Left renal cortex interstitium (tissue), 4 donors: ENCODE data around the gene SIRT5. TPM values are rescaled to one million over a fixed set of nuclear protein-coding genes. Genes with fewer than 3 reads are reported as not detected.

Experiments
- DNase-seq, 4 donors: peaks; one replicate each; pipeline ENCODE4 v3.0.0-alpha.2; 2013; ENCODE audit warnings: low read depth in 4 of 4, low spot score in 2 of 4, missing footprints in 1 of 4
- polyA plus RNA-seq, 4 donors: library from polyadenylated mRNA; unstranded; fragments of 120-200 nt; gene quantifications; one replicate each; pipeline ENCODE4 v1.2.1, GENCODE V29; 2013; ENCODE audit not compliant: insufficient read length in 4 of 4

Gene SIRT5
- polyA plus RNA-seq, 4 donors, result 17.2 to 24.7 (median 21.7) TPM

DNA sequence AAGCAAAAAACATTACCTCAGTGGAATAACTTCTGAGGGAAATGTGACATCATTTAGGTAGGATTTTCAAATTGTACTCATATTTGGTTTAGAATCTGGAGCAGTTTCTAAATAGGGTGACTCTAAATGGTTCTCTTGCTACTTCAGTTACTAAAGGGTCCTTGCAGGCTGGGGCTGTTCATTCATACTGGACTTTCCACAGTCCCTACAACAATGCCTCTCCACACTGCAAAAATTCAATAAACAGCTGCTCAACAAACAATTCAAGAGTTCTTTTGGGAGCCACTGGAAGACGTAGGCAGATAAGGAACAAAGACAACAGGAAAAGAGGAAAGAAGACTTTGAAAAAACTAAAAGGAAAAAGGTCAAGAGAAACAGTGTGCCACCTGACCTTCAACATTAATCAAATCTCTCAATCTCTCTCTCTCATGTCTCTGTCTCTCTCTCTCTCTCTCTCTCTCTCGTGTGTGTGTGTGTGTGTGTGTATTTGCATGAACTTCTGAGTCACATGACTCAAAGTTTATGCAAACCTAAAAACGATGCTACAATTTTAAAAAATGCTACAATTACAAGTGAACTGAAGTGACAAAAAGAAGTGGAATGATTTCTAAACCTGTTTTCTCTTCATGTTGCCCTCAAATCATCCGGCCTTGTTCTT is 55.2 kb downstream of the SIRT5 start:
- no peak for DNase-seq

DNA sequence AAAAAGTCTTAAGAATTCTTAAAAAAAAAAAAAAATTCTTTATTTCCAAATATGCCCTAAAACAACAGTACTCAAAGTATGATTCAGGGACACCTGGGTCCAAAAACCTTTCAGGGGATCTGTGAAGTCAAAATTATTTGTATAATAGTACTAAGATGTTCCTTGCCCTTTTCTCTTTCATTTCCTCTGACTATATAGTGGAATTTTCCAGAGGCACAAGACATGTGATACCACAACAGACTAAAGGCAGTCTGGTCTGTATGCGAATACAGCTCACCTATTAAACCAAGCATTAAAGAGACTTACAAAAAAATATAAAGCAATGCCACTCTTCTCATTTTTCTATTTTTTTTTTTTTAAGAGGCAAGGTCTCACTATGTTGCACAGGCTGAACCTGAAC is 56.1 kb downstream of the SIRT5 start:
- no peak for DNase-seq

DNA sequence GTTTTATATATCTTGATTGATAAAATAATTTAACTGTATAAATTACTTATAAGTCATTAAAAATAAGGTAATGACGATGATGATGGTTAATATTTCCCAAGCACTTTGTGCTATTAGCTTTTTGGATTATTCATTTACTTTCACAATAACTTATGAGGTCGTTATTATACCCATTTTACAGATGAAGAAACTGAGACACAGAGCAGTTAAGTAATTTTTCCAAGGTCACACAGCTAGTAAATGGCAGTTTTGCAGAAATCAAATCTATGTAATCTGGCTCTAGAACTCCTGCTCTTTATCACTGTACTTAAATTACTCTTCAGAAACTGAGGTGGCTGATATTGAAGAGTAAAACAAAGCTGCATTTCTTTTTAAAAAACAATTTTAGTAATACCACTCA is 58.9 kb downstream of the SIRT5 start:
- no peak for DNase-seq

DNA sequence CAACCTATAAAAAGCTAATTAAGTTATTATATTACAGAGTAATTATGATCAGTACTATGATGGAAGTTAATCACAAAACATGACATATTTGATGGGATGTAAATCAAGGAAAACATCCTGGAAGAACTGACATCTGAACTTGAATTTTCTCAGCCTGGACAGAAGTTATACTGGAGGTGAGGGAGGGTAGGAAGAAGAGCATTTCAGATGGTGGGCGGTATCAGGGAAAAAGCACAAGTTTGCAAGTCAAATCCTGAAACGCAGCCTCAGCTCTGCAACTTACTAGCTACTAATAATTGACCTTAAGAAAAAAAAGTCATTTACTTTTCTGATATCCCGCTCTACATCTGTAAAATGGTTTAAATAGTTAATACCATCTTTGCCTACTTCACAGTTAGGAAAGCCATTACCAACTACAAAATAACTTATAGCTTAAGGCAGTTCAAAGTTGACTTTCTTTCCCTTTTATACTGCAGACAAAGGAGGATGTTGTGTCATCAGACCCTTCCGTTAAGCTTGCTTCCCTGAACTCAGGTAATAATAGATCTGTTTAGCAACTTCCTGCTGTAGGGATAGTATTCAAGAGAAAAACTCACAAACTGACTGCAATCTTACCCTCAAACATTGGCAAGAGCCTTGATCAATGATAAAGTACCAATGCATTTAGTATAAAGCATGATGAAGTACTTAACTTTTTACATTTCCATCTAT is 61.7 kb downstream of the SIRT5 start:
- no peak for DNase-seq

DNA sequence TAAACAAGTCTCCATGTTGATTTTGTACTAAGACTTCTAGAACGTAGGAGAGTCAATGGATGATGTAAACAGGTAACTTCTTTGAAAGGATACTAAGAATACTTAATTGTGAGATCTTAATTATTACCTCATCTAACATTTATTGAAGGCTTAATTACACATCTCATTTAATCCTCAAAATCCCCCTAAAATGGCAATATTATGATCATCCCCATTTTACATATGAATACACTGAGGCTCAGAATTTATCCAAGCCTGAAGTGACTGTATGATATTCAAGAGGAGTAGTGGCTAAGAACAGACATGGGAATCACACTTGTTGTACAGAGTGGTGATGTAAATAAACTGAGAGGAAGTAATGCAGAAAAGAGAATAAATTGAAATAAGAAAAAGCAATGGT is 63.6 kb downstream of the SIRT5 start:
- no peak for DNase-seq

DNA sequence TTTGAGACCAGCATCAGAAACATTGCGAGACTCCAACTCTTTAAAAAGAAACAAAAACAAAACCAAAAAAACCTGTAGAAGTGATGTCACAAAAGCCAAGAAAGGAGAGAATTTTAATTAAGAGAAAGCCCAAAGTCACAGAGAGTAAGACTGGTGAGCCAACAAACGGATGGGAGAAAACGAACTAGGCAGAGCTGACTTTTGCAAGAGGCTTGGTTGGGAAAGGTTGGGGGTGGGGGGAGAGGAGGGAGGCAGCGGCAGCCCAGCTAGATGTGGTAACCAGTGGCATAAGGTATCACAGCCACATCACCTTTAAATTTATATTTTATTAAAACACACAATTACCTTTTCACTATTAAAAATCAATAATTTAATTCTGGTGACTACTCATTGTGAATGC is 64.2 kb downstream of the SIRT5 start:
- no peak for DNase-seq

DNA sequence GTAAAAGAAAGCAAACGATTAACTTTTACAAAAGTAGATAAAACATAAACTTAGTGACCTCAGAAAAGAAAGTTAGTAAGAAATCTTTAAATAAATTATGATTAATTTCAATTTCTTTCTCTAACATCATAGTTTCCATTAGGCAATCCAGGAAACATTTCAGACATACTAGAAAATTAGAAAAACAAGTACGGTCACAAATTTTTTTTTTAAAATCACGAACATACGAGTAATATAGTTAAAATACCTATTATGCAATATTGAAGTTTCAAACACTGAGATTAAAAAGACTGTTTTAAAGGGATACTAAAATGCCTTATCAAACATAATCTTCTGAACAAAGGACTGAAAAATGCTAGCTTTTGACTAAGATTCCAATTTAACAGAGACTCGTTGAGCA is 66.9 kb downstream of the SIRT5 start:
- DNase-seq, result no peak

DNA sequence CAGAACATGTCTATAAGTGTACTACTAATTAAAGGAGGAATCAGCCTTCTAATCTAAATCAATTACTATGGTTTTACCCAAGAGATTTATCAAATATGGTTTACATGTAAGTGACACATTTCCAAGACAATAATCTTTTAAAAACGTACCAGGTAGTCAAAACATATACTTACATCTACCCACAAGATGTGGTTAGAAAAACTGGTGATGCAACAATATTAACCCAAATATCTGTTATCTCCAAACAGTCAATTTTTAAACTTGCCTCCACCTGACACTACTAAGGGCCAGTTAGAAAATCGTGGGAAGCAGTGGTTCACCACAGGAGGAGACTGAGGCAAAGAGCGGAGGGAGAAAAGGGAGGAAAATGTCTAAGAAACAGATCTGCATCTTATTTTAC is 68.7 kb downstream of the SIRT5 start:
- DNase-seq, result no peak

DNA sequence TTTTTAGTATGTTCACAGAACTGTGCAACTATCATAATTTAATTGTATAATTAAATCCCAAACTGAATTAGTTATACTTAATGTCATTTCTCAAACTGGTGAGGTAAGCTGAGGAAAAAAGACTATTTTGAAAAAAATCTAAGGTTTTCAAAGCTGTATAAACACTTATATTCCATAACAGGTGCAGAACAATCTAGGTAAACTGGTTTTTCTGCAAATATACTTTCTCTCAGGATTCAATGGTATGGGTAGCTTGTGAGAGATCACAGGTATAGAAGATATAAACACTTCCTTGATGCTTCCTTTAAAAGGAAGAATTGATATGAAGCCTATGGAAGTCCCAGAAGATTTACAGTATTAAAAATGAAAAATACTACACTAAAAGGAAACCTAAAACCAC is 74.4 kb downstream of the SIRT5 start:
- DNase-seq, result no peak

DNA sequence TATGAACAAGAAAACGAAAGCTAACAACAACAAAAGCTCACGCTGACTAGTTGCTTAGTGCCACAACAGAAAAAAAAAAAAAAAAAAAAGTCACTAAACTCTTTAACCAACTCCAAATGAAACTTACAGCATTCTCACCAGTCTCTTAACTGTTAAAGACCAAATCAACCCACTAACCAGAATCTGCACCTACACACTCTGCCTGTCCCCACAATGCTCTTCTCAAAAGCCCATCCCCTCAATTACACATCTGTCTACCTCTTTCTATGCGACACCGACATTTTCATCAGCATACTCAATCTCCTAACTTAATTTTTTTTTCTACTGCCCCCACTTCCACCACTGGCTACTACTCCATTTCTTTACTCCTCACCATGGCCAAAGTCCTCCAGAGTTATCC is 75.0 kb downstream of the SIRT5 start:
- DNase-seq, result no peak

DNA sequence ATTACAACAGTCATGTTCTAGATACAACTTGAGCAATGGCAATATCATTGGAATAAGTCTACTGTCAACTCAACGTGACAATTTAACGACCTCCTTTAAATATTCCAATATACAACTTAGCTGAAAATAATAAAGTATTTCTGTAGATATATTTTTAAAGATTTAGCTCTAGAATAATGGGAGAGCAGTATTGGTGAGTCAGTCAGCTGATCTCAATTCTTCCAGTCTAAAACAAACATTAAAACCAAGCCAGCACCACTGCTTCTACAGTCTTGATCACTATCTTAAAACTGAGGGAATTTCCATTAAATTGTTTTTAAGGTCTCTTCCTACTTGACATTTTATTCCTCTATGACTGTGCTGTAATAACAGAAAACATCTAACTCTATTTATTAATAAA is 78.9 kb downstream of the SIRT5 start:
- DNase-seq, result no peak

DNA sequence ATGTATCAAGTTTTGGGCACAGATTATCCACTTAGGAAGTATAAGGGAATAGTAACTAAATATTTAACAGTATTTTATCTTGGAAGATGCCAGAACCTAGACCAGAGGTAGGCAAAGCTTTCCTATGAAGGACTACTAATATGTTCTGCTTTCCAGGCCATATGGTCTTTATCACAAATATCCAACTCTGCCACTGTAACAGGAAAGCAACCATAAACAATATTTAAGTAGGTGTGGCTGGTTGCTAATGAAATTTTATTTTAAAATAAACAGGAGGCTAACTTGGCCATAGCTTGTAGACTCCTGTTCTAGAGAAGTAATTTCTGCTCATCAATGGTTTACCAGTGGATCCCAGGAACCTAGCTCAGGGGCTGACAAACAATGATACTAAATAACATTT is 80.1 kb downstream of the SIRT5 start:
- no peak for DNase-seq

DNA sequence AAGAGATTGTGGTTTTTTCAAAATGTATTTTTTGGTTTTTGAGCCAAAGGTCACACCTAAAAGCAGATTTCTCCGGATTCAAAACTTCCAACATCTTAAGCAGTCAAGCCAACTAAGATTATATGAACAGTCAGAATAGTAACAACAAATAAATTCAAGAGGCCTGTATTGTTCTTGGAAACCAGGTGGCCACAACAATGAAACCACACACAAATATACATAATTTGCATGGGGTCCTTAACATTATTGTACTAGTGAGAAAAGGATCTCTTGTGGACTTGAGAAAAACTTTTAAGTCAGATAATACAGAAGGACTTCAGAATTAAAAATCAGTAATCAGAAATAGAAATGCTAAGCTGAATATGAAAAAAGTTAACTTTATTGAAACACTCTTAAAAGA is 81.3 kb downstream of the SIRT5 start:
- DNase-seq, result no peak

DNA sequence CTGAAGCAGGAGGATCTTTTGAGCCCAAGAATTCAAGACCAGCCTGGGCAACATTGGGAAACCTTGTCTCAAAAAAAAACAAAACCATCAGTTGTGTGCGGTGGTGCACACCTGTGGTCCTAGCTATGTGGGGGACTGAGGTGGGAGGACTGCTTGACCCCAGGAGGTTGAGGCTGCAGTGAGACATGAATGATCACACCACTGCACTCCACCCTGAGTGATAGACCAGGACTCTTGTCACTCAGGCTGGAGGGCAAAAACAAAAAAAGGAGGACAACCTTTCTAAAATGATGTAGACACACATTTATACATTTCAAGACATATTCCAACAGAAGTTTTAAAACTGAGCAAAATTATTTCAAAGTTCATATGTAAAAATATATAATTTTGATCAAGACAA is 85.9 kb downstream of the SIRT5 start:
- DNase-seq, result no peak

DNA sequence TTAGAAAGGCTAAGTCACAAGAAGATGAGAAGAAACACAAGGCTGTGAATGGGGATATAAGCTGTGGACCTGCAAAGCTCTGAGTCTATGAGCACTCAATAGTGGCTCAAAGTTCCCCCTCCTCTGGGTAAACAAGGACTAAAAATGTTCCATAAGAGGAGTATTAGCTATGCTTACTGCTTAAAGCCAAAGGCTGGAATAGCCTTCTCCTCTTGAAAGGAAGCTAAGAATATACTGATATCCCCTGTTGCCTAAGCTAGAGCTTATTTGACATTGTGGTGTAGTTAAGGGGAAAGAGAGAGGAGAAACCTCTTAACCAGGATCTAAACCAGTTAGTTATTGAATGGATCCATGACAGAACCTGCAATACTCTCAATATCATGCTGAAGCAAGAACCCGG is 86.5 kb downstream of the SIRT5 start:
- DNase-seq, result no peak

DNA sequence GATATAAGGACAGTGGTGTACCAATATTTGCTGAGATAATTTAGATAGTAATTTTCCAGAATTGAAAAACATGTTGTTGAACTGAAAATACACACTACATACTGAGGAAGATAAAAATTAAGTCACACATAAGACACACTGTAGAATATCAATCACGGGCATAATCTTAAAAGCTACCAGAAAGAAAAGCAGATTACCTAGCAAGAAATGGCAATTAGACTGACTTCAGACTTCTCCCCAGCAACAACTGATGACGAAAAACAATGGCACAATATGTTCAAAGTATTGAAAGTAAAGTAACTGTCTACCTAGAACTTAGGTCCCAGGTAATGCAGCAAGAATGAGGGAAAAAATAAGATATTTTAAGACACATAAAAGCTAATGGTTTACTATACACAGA is 87.2 kb downstream of the SIRT5 start:
- no peak for DNase-seq

DNA sequence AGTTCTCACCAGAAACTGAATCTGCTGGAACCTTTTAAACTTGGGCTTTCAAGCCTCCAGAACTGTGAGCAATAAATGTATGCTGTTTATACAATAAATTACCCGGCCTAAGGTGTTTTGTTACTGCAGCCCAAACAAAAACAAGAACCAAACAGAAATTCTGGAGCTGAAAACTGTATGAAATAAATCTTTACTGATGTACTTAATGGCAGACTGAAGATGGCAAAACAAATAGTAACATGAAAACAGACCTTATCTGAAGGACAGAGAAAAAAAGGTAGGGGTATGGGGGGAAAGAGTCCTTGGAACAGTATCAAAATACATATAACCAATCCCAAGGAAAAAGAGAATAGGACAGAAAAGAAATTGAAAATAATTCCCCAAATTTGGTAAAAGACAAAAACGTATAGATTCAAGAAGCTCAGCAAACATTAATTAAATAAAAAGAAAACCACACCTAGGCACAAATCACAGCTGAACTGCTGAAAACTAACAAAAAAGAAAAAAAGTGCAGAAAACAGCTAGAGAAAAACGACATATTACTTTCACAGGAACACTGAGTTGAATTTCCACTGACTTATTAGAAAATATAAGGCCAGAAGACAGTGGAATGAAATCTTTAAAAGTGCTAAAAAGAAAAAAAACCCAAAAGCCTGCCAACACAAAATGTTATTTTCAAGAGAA is 88.4 kb downstream of the SIRT5 start:
- DNase-seq, result no peak

DNA sequence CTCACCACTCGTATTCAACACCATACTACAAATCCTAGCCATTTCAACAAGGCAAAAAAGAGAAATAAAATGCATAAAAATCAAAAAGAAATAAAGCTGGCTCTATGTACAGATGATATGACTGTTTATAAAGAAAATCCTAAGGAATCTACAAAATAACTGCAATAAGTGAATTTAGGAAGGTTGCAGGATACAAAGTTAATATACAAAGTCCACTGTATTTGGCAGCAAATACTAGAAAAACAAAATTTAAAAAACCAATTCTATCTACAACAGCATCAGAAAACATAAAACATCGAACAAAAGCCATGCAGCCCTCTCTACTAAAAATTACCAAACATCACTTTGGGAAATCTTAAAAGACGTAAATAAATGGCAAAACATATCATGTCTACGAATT is 89.6 kb downstream of the SIRT5 start:
- no peak for DNase-seq
